OCI-LY3 (cell line): ENCODE measurements around the gene SKIDA1.
"Not testable (repeated sequence)": the region's sequence is repeated elsewhere in the genome, so short reads cannot be mapped to it uniquely, and the experiment has no call there.

Source experiments
- H2AFZ ChIP-seq: fragments of 200-600, 300-600 bp; shearing (Covaris generic); 2 replicates; pipeline ENCODE4 v1.6.0; 2014; ENCODE audit warnings: antibody characterized with exemption, low read depth, low read length
- H3K27ac ChIP-seq: fragments of 200-600, 300-600 bp; sonication (generic); 2 replicates; pipeline ENCODE4 v1.5.1; 2014; ENCODE audit warnings: mild to moderate bottlenecking, low read length, moderate library complexity, mixed read lengths
- H3K27me3 ChIP-seq: fragments of 200-600, 300-600 bp; sonication (generic); 2 replicates; pipeline ENCODE4 v1.6.1; 2014; ENCODE audit warnings: low read depth, low read length, mixed read lengths
- H3K36me3 ChIP-seq: fragments of 200-600, 300-600 bp; sonication (generic); replicated peaks from 2 replicates; pipeline ENCODE3; 2014; ENCODE audit warnings: low read depth, low read length, mixed read lengths
- H3K4me1 ChIP-seq: fragments of 300-600, 200-600 bp; sonication (generic); 2 replicates; pipeline ENCODE4 v1.6.1; 2014; ENCODE audit warnings: low read length, mixed read lengths
- H3K4me2 ChIP-seq: fragments of 200-600, 300-600 bp; sonication (generic); 2 replicates; pipeline ENCODE4 v1.6.1; 2014; ENCODE audit warnings: low read length, mixed read lengths
- H3K4me3 ChIP-seq: fragments of 300-600, 200-600 bp; sonication (generic); 2 replicates; pipeline ENCODE4 v1.5.1; 2014; ENCODE audit warnings: antibody characterized with exemption, mild to moderate bottlenecking, low read length, moderate library complexity
- H3K79me2 ChIP-seq: fragments of 300-600, 200-600 bp; shearing (Covaris generic); 2 replicates; pipeline ENCODE4 v1.6.1; 2014; ENCODE audit warnings: mild to moderate bottlenecking, low read length, mixed read lengths
- H3K9ac ChIP-seq: fragments of 300-600, 200-600 bp; shearing (Covaris generic); 2 replicates; pipeline ENCODE4 v1.6.0; 2014; ENCODE audit warnings: mild to moderate bottlenecking, low read length, moderate library complexity
- H3K9me3 ChIP-seq: fragments of 200-600, 300-600 bp; shearing (Covaris generic); 2 replicates; pipeline ENCODE4 v1.6.1; 2014; ENCODE audit warnings: low read length, mixed read lengths; ENCODE audit not compliant: insufficient read depth
- H4K20me1 ChIP-seq: fragments of 200-600, 300-600 bp; sonication (generic); 2 replicates; pipeline ENCODE4 v1.6.1; 2016; ENCODE audit warnings: low read length, mixed read lengths; ENCODE audit not compliant: insufficient read depth
- CTCF ChIP-seq: fragments of 200-600, 300-600 bp; sonication (generic); IDR thresholded peaks from 2 replicates; pipeline ENCODE4 v1.5.1; 2014; ENCODE audit warnings: antibody characterized with exemption, low read length, low read depth
- EZH2phosphoT487 ChIP-seq: fragments of 200-600 bp; shearing (Covaris generic); IDR thresholded peaks from 2 replicates; pipeline ENCODE4 v1.6.1; 2018; ENCODE audit warnings: antibody characterized with exemption, mixed run types, low read depth

The SKIDA1 gene

GRCh38 chr10:21525367-21526187 is at the start of gene SKIDA1:
SKIDA1 (minus strand) TSS chr10:21525682; CDS start chr10:21517822, 7,860 bp downstream.
- H2AFZ ChIP-seq = peak within 1 kb of the TSS; percentile 92
- H3K27ac ChIP-seq = peak within 1 kb of the TSS; percentile 61
- peaks cover 21% of the 10 kb centered on the region for H3K27me3 ChIP-seq

GRCh38 chr10:21574514-21574913 is 49.0 kb upstream of the SKIDA1 start:
- not testable (repeated sequence) for H4K20me1 ChIP-seq, H3K9ac ChIP-seq, H3K27me3 ChIP-seq, H3K9me3 ChIP-seq, H3K4me1 ChIP-seq, H3K4me3 ChIP-seq, H2AFZ ChIP-seq, H3K27ac ChIP-seq, H3K4me2 ChIP-seq, H3K36me3 ChIP-seq
- H3K79me2 ChIP-seq = peaks cover 41% of the 10 kb centered on the region

More at GRCh38 chr10:21525367-21526187, at the start of gene SKIDA1:
- H3K9me3 ChIP-seq = no peaks in the 10 kb centered on the region
- no peaks in the 10 kb centered on the region for H3K79me2 ChIP-seq
- TF ChIP-seq EZH2phosphoT487 = no peak
- no peak for TF ChIP-seq CTCF
- peak within 1 kb of the TSS; percentile 81 for H3K9ac ChIP-seq
- peaks cover 5% of the 10 kb centered on the region; the same call in 1 of the 2 replicates for H3K4me1 ChIP-seq
- no peaks in the 10 kb centered on the region for H3K36me3 ChIP-seq
- H3K4me2 ChIP-seq = peak within 1 kb of the TSS; percentile 100
- H4K20me1 ChIP-seq = no peaks in the 10 kb centered on the region
- peak within 1 kb of the TSS; percentile 89 for H3K4me3 ChIP-seq

GRCh38 chr10:21572578-21572977 is 47.1 kb upstream of the SKIDA1 start:
- no peak overlapping the region for H3K9ac ChIP-seq
- no peaks in the 10 kb centered on the region for H3K36me3 ChIP-seq
- no peaks in the 10 kb centered on the region for H3K27me3 ChIP-seq
- TF ChIP-seq EZH2phosphoT487 = no peak
- TF ChIP-seq CTCF = no peak
- H3K4me2 ChIP-seq = no peak overlapping the region
- H3K79me2 ChIP-seq = peaks cover 48% of the 10 kb centered on the region
- H2AFZ ChIP-seq = no peak overlapping the region
- no peak overlapping the region for H3K27ac ChIP-seq
- no peaks in the 10 kb centered on the region for H3K4me1 ChIP-seq
- H3K9me3 ChIP-seq = no peaks in the 10 kb centered on the region
- H4K20me1 ChIP-seq = peaks cover 5% of the 10 kb centered on the region; the same call in 1 of the 2 replicates
- H3K4me3 ChIP-seq = no peak overlapping the region

- no peak overlapping the region for H3K27ac ChIP-seq
- H3K9ac ChIP-seq = no peak overlapping the region
- H2AFZ ChIP-seq = no peak overlapping the region
- peaks cover 10% of the 10 kb centered on the region; the same call in 1 of the 2 replicates for H4K20me1 ChIP-seq
- no peak overlapping the region for H3K4me3 ChIP-seq
- no peaks in the 10 kb centered on the region for H3K9me3 ChIP-seq
- H3K36me3 ChIP-seq = no peaks in the 10 kb centered on the region
- no peaks in the 10 kb centered on the region for H3K27me3 ChIP-seq
- no peaks in the 10 kb centered on the region for H3K4me1 ChIP-seq
- peaks cover 51% of the 10 kb centered on the region for H3K79me2 ChIP-seq
- H3K4me2 ChIP-seq = no peak overlapping the region
- TF ChIP-seq CTCF (no peak), EZH2phosphoT487 (no peak)
Observed at GRCh38 chr10:21570761-21571521, 45.5 kb upstream of the SKIDA1 start.

GRCh38 chr10:21558984-21559383 is 33.5 kb upstream of the SKIDA1 start:
- not testable (repeated sequence) for H3K4me3 ChIP-seq, H3K36me3 ChIP-seq, H3K4me2 ChIP-seq, H4K20me1 ChIP-seq, H3K27ac ChIP-seq, H3K9ac ChIP-seq, H3K9me3 ChIP-seq, H3K27me3 ChIP-seq, H2AFZ ChIP-seq, H3K4me1 ChIP-seq
- H3K79me2 ChIP-seq = peaks cover 28% of the 10 kb centered on the region
